Breast epithelium (tissue), 4 donors: ENCODE results near the gene RAB7A. TPM values are rescaled to one million over a fixed set of nuclear protein-coding genes. Genes with fewer than 3 reads are reported as not detected.

ENCODE experiments used
- DNase-seq, 2 donors: peaks; one replicate each; pipeline ENCODE4 v3.0.0-alpha.2; 2019; ENCODE audit warnings: low spot score in 2 of 2
- H3K27ac ChIP-seq, 2 donors: fragments of 200-600 bp; sonication (generic) in 1 of 2; one replicate each; pipeline ENCODE4 v1.5.1; 2016 to 2019; ENCODE audit warnings: mild to moderate bottlenecking in 1 of 2
- H3K27me3 ChIP-seq, 2 donors: fragments of 200-600 bp; sonication (generic) in 1 of 2; one replicate each; pipeline versions ENCODE4 v1.5.1 to v1.6.0; 2017 to 2019; ENCODE audit warnings: control low read depth in 1 of 2, mild to moderate bottlenecking in 1 of 2
- H3K36me3 ChIP-seq: fragments of 200-600 bp; one replicate; pipeline ENCODE4 v1.5.1; 2019
- H3K4me1 ChIP-seq, 2 donors: fragments of 200-600 bp; sonication (generic); one replicate each; pipeline ENCODE4 v1.5.1; 2016 to 2019; ENCODE audit warnings: control low read depth in 1 of 2
- H3K4me3 ChIP-seq, 3 donors: fragments of 200-600 bp; sonication (generic); 1 replicate in 2 of 3; 2 replicates in 1 of 3; pipeline ENCODE4 v1.5.1; 2016 to 2019; ENCODE audit warnings: mild to moderate bottlenecking in 3 of 3, moderate library complexity in 2 of 3
- H3K9me3 ChIP-seq, 2 donors: fragments of 200-600 bp; sonication (generic) in 1 of 2; one replicate each; pipeline ENCODE4 v1.5.1; 2016 to 2019; ENCODE audit warnings: control low read depth in 1 of 2
- POLR2A ChIP-seq: fragments of 450-650 bp; IDR thresholded peaks from one replicate; pipeline ENCODE4 v1.6.1; 2016; ENCODE audit warnings: antibody characterized with exemption, mild to moderate bottlenecking, moderate library complexity
- POLR2AphosphoS5 ChIP-seq, 3 donors: sonication (generic); formaldehyde crosslinking; IDR thresholded peaks; one replicate each; pipeline ENCODE4 v1.6.1; 2017; ENCODE audit warnings: antibody characterized with exemption in 3 of 3
- intact Hi-C: fragments of 100-400 bp; cut with DNase I; formaldehyde crosslinking; loops from one replicate; pipeline ENCODE4 v1.15.1; 2023; ENCODE audit warnings: low total_unique reads
- total RNA-seq, 3 donors: library from RNA; depleted of rRNA; stranded (reverse); fragments of >200 nt; gene quantifications; one replicate each; pipeline ENCODE4 v1.1.0, GENCODE V29; 2016
- TF ChIP-seq, protein P1 (sequence below), 3 donors: fragments of 450-650 bp; IDR thresholded peaks; one replicate each; pipeline ENCODE4 v1.5.1; 2016 to 2017; ENCODE audit warnings: antibody characterized with exemption in 3 of 3, mild to moderate bottlenecking in 3 of 3, moderate library complexity in 3 of 3

The RAB7A gene
- total RNA-seq = 100 to 1,000 TPM; 105 to 114 (median 110) TPM

DNA sequence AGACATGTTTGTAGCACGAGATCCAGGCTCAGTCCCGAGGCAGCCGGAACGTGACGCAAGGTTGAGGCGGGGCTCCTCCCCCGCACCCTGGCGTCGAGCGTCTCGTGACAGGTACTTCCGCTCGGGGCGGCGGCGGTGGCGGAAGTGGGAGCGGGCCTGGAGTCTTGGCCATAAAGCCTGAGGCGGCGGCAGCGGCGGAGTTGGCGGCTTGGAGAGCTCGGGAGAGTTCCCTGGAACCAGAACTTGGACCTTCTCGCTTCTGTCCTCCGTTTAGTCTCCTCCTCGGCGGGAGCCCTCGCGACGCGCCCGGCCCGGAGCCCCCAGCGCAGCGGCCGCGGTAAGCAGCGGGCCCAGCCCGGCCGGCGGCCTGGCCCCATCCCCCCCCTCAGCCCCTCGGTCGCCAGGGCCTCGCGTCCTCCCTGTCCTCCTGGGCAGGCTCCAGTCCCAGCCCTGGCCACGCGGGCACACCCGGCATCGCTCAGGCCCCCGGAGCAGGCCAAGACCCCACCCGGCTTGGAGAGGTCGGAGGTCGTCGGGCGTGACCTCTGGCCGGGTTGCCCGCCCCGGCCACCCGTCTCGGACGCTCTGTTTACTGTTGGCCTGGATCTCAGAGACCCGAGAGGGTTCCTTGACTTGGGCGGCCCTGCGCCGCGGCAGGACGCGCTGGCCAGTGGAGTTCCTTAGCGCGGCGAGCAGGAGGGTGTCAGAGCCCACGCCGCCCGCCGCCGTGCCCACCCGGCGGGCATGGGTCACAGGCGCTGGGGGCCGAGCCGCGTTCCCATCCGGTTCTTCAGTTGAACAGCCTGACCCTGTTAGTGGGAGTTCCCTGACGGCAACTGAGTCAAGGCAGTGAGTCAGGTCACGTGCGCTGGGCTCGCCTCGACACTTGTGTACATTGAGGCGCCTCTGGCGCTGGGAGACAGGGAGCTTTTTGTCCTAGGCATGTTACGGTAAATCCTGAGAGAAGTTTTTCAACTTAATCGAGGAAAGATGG lies at the start of gene RAB7A:
TSS of gene RAB7A (plus strand) at position 161 of the 994 bp plus-strand sequence. CDS start 69,185 bp downstream, outside the sequence.
- Histone ChIP-seq H3K4me3 (peak within 1 kb of the TSS; percentile 99 to 100 (median 99)), H3K27me3 (no peaks in the 10 kb centered on the region), H3K36me3 (no peaks in the 10 kb centered on the region), H3K9me3 (no peaks in the 10 kb centered on the region), H3K27ac (peak within 1 kb of the TSS; percentile 100), H3K4me1 (peaks cover 6 to 13% of the 10 kb centered on the region in 2 donors)
- peak; percentile 98 to 99 for DNase-seq
- TF ChIP-seq POLR2A (peak; percentile 88), POLR2AphosphoS5 (IDR thresholded peaks at IDR 0.05) (peak; percentile 95 to 99 (median 99))
- TF ChIP-seq, protein P1, sequence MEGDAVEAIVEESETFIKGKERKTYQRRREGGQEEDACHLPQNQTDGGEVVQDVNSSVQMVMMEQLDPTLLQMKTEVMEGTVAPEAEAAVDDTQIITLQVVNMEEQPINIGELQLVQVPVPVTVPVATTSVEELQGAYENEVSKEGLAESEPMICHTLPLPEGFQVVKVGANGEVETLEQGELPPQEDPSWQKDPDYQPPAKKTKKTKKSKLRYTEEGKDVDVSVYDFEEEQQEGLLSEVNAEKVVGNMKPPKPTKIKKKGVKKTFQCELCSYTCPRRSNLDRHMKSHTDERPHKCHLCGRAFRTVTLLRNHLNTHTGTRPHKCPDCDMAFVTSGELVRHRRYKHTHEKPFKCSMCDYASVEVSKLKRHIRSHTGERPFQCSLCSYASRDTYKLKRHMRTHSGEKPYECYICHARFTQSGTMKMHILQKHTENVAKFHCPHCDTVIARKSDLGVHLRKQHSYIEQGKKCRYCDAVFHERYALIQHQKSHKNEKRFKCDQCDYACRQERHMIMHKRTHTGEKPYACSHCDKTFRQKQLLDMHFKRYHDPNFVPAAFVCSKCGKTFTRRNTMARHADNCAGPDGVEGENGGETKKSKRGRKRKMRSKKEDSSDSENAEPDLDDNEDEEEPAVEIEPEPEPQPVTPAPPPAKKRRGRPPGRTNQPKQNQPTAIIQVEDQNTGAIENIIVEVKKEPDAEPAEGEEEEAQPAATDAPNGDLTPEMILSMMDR (IDR thresholded peaks at IDR 0.05) = no peak
- intact Hi-C loops = no loop called here

DNA sequence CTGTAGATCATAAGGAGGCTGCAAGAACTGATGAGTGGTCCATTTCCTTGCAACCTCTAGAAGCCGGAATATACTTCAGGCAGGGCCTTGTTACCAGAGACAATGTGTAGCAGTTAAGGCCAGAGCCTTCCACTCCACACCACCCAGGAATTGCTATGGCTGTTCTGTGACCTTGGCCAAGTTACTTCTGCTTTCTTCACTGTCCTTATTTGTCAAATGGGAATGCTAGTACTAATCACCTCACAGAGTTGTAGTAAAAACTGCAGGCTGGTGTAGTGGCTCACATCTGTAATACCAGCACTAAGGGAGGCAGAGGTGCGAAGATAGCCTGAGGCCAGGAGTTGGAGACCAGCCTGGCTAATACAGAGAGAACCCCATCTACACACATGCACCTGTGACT lies 46.6 kb upstream of the RAB7A start:
- Histone ChIP-seq H3K9me3 (no peaks in the 10 kb centered on the region), H3K36me3 (no peaks in the 10 kb centered on the region), H3K4me1 (no peaks in the 10 kb centered on the region), H3K27me3 (no peaks in the 10 kb centered on the region), H3K4me3 (no peak overlapping the region), H3K27ac (no peak overlapping the region)
- intact Hi-C loops = no loop called here
- DNase-seq = no peak
- TF ChIP-seq, protein P1 (IDR thresholded peaks at IDR 0.05) = no peak
- no peak for TF ChIP-seq POLR2A
- TF ChIP-seq POLR2AphosphoS5 (IDR thresholded peaks at IDR 0.05) = no peak

DNA sequence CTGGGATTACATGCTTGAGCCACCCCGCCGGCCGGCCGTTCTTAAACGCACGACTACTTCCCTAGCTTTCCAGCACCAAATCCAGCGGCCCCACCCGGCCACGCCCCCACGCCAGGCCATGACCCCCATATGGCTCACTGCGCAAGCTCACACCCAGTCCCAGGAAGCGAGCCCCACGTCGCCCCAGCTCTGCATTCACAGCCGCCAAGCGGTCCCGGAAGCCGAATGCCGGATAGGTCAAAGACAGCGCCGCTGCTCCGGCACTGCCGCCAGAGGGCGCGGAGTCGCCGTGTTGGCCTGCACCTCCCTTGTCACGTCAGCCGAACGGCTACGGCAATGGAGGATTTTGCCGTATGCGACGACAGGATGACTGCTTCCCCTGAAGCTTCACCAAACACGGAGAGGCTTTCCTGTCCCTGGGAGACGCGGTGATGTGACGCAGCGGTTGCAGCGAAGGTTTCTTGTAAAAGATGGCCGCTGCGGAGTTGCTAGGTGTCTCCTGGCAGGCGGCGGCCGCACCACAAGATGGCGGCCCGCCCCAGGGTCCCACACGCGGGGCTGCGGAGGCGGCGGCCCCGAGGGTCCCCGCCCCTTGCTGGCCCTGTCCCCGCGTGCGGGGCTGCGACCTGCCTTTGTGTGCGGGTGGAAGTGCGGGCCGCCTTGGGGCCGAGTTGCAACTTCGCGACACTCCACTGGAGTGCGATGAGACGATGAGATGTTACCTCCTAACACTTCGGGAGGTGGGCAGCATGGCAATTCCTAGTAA lies 45.2 kb upstream of the RAB7A start:
- TF ChIP-seq POLR2AphosphoS5 (IDR thresholded peaks at IDR 0.05) (peak; percentile 98 to 99 (median 98)), POLR2A (peak; percentile 55)
- TF ChIP-seq, protein P1 (IDR thresholded peaks at IDR 0.05) = peak; percentile 100
- intact Hi-C loops = no loop called here
- peak overlapping the region; percentile 55 to 79 (median 77) for H3K4me3 ChIP-seq
- H3K4me1 ChIP-seq = no peaks in the 10 kb centered on the region
- peak overlapping the region; percentile 96 to 97 for H3K27ac ChIP-seq
- H3K27me3 ChIP-seq = no peaks in the 10 kb centered on the region
- no peaks in the 10 kb centered on the region for H3K9me3 ChIP-seq
- H3K36me3 ChIP-seq = no peaks in the 10 kb centered on the region
- peak; percentile 98 for DNase-seq

GRCh38 chr3:128681369-128681829 lies 44.6 kb upstream of the RAB7A start:
- Histone ChIP-seq H3K4me1 (no peaks in the 10 kb centered on the region), H3K36me3 (no peaks in the 10 kb centered on the region), H3K4me3 (peak overlapping the region; percentile 55 to 79 (median 77)), H3K9me3 (no peaks in the 10 kb centered on the region), H3K27ac (peak overlapping the region; percentile 96 to 97), H3K27me3 (no peaks in the 10 kb centered on the region)
- no peak for DNase-seq
- intact Hi-C loops = no loop called here
- TF ChIP-seq, protein P1 (IDR thresholded peaks at IDR 0.05) = no peak
- TF ChIP-seq POLR2A (no peak), POLR2AphosphoS5 (IDR thresholded peaks at IDR 0.05) (no peak)
